ENCODE results near the gene CERS6.
"Not testable (repeated sequence)": the region's sequence is repeated elsewhere in the genome, so short reads cannot be mapped to it uniquely, and the experiment has no call there.

The CERS6 gene

DNA sequence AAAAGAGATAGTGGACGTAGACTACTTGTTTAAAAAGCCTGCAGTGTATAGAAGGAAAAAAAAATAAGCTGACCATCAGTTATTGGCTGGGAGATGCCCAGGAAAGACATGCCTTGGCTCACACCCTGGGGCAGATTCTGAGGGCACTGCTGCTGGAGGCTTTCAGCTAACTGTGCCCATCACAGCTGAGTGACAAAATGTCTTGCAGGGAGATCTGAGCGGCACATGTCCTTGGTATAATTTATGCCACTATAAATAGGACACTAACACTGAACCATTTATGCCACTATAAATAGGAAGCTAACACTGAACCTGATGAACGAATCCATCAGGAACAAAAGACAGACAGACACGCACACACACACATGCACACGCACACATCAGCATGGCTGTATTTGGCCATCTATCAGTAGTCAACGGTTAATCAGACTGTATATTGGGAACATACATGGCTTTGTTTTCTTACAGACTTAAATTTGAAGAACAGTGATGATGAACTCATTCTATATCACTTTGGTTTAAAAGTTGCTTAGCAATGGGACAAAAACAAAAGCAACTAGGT, 278.2 kb downstream of the CERS6 start:
- DNase-seq (ENCODE audit: low read depth) = no peak

DNA sequence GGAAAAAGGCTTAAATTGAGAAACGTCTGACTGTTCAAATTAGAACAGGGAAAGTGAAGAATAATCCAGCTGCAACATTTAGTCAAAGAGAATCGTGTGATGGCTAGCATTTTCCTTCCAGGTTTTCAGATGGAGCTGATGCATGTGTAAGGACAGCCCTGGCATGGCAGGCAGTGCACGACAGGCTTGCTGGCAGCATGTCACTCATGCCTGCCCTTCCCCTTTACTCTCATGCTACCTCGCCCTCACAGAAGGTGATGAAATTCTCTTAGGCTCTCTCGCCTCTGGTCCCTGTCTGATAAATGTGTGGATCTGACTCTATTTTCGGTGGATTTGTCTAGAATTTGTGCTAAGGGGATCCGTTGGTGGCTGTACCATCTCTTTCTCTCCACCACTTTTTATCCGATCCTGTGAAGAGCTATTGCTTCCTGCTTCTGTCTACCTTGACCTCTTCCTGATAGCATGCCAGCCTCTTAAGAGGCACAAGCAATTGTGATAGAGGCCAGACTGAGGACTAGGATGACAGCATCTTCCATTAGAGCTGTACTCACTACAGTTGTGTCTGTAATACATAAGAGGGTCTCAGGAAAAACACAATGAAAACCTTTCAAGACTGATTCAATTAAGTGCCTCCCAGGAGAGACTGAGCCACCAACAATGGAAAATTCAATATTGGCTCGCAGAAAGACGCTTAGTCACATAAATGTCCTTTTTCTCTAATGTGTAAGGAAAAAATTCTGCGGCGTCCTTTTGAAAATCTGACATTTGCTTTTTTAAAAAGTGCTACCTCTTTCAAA, 280.8 kb downstream of the CERS6 start:
- no peak for DNase-seq (ENCODE audit: low read depth)

DNA sequence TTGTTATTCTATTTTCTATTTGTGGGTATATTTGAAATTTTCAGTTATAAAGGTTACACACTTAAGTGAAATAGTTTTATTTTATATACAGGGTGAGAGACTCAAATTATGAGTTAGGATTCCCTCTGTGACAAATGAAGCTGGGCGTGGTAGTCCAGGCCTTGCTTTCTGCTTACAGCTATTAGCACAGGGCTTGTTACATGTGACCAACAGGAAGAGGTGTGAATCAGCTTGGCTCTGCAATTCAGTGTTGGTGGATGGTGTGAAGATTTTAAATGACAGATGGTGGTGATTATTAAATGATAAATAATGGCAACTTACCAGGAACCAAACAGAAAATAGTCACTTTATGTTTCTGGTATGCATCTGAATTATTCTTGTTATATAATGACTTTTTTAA, 282.0 kb downstream of the CERS6 start:
- no peak for DNase-seq (ENCODE audit: low read depth)

DNA sequence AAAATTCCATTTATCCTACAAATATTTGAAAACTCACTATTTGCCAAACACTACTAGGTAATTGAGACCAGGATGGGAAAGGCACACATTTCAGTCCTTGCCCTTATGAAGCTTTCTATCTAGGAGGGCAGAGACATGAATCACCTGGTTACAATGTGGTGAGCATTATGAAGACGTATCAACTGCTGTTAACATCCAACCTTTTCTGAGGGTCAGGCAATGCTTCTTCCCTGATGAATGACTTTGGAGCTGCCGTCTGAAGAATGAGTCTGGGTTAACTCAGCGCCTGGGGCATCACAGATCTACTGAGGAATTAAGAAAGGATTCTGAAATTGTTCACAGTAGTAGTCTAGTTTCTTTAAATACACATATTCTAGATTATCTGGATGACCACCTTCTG, 284.3 kb downstream of the CERS6 start:
- no peak for DNase-seq (ENCODE audit: low read depth)

- no peak for DNase-seq (ENCODE audit: low read depth)
Observed at GRCh38 chr2:168740788-168741187, 284.7 kb downstream of the CERS6 start.

- DNase-seq (ENCODE audit: low read depth) = no peak
Observed at GRCh38 chr2:168742258-168742932, 286.3 kb downstream of the CERS6 start.

DNA sequence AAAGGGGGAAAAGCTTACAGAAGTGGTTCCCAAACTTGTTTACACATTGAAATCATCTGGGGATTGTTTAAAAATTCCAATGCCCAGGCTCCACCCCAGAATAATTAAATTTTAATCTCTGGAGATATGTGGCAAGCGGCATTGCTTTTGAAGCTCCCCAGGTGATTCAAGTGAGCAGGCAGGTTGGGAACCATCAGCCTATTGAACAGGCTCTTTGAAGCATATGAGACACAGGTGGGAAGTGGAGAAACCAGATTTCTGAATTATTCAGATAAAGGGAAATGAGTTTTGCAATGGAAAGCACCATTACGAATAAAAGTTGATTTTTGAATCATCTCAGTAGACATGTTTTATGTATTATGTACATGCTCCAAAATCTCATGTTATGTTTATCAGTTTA, 288.8 kb downstream of the CERS6 start:
- no peak for DNase-seq (ENCODE audit: low read depth)

GRCh38 chr2:168748461-168748860, 292.4 kb downstream of the CERS6 start:
- DNase-seq (ENCODE audit: low read depth) = no peak

DNA sequence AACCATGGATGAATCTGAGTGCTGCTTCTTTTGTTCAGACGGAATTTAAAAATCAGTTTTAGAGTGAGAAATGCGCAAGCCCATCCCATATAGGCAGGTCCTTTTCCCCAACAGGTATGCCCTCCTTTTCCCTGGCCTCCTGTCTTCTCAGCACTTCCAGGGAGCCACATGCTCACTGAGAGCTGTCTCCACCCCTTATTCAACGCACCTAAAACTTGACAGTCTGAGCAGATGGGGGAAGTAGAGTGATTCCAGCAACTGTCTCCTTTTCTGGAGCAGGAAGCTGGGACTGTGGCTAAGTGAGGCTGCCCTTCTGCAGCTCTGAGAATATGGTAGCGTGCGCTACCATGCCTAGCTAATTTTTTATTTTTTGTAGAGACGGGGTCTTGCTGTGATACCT, 293.2 kb downstream of the CERS6 start:
- DNase-seq (ENCODE audit: low read depth) = no peak

GRCh38 chr2:168751104-168751740, 295.1 kb downstream of the CERS6 start:
- no peak for DNase-seq (ENCODE audit: low read depth)

DNA sequence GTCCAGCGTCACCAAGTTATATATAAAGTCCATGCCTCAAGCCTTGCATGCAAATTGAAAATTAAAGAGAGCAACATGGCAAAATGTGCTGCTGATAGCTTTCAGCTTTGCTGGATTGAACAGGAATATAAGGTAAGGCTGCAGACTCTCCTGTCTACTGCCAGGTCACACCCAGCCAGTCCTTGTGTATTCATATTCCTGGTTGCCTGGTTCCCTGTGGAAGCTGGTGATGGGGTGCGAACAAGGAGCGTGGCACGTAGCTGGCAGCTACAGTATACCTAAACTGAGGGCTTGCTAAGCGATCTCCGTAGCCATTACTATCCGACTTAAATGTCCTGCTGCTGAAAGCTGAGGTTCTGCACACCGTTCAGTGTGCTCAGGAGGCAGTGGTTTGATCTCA, 296.3 kb downstream of the CERS6 start:
- DNase-seq (ENCODE audit: low read depth) = no peak

GRCh38 chr2:168753765-168754329, 297.8 kb downstream of the CERS6 start:
- no peak for DNase-seq (ENCODE audit: low read depth)

DNA sequence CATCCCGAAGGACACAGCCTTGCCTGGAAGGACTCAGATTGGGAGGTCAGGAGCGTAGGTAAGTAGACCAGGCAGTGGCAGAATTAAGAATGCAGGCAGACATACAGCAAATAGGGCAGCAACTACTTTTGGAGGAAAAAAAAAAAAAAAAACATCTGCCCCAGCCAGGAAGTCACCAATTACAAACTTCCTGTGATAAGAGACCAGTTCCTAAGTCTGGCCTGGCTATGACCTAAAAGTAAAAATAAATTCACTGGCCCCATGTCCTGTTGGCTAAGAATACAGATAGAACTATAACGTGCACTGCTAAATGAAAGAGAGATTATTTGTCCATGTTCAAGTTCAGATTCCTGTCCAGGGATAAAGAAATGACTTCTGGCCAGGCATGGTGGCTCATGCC, 301.2 kb downstream of the CERS6 start:
- DNase-seq (ENCODE audit: low read depth) = no peak

- no peak for DNase-seq (ENCODE audit: low read depth)
Observed at GRCh38 chr2:168758970-168759820, 303.1 kb downstream of the CERS6 start.

GRCh38 chr2:168765401-168765800, 309.3 kb downstream of the CERS6 start:
- no peak for DNase-seq (ENCODE audit: low read depth)

DNA sequence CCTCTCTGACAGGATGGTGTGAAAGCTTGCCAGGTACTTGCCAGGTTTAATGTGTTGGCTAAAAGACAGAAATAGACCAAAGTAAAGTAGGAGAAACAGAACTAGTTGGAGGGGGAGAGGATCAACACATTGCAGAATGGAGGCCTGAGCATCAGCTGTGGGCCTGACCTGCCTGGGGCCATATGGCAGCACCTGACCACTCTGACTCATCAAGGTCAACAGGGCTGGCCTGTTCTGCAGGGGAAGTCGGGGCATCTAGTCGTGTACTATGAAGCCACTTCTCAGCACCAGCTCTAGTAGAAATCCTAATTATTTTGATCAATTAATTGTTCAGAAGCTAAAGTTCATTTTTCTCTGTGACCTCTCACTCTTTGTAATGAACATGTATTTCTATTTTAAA, 310.5 kb downstream of the CERS6 start:
- no peak for DNase-seq (ENCODE audit: low read depth)

- DNase-seq (ENCODE audit: low read depth) = no peak
Observed at GRCh38 chr2:168767258-168767657, 311.2 kb downstream of the CERS6 start.

DNA sequence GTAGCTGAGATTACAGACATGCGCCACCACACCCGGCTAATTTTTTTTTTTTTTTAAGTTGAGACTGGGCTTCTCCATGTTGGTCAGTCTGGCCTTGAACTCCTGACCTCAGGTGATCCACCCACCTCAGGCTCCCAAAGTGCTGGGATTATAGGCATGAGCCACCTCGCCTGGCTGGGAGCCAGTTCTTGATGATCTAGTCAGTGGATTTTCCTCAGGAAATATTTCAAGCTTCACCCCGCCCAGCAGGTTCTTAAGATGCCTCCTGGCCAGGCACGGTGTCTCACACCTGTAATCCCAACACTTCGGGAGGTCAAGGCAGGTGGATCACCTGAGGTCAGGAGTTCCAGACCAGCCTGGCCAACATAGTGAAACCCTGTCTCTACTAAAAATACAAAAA, 312.3 kb downstream of the CERS6 start:
- DNase-seq (ENCODE audit: low read depth) = not testable (repeated sequence)

DNA sequence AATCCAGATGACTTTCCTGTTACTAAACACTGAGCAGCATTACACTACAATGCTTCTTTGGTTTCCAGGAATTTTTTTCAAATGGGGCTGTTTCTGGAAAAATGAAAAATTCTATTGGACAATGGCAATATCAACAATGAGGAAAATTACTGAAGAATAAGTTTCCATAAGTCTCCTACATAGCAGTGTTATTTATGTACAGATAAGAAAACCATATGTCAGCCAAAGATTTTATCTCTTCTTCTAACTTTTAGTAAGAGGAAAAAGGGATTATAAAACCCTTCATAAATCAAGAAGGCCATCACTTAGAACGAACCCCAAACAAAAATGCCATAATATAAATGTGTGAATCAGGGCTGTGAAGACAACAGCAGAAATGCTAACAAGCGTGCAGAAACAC, 314.7 kb downstream of the CERS6 start:
- no peak for DNase-seq (ENCODE audit: low read depth)

GRCh38 chr2:168772704-168773103, 316.6 kb downstream of the CERS6 start:
- DNase-seq (ENCODE audit: low read depth) = no peak

DNA sequence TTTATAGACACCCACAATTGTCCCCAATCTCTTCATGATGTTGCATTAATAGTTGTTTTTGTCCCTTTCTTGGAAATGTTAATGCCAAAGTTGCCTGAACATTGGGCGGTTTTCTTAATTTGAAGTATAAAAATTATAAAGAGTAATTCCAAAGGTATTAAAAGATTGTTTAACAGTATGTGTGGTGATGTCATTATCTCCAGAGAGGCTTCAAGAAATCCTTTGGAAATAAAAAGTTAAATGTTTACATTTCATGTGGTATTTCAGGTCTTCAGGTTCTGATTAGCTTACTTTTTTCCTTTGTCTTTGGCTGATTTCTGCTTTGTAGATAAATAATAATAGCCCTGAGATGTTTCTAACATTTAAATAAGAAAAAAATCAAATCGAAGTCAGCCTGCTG, 317.1 kb downstream of the CERS6 start:
- DNase-seq (ENCODE audit: low read depth) = no peak
